Neuronal stem cell (in vitro differentiated cells): ENCODE measurements around the gene MCHR1.

ENCODE experiments used
- DNase-seq: peaks from one replicate; pipeline ENCODE4 v3.0.0-alpha.2; 2013; ENCODE audit warnings: low spot score
- H2AFZ ChIP-seq: one replicate; pipeline ENCODE4 v1.6.1; 2013; ENCODE audit warnings: mild to moderate bottlenecking, low read length, inconsistent platforms
- H2AK5ac ChIP-seq: 2 replicates; pipeline ENCODE4 v1.6.1; 2013; ENCODE audit warnings: low read depth, mild to moderate bottlenecking, inconsistent platforms, low read length, moderate library complexity, mixed read lengths
- H2BK120ac ChIP-seq: 2 replicates; pipeline ENCODE4 v1.6.1; 2013; ENCODE audit warnings: low read depth, mild to moderate bottlenecking, inconsistent platforms, low read length, moderate library complexity, mixed read lengths
- H2BK12ac ChIP-seq: one replicate; pipeline ENCODE4 v1.6.1; 2013; ENCODE audit warnings: low read length, inconsistent platforms
- H2BK15ac ChIP-seq: 2 replicates; pipeline ENCODE4 v1.6.1; 2013; ENCODE audit warnings: mild to moderate bottlenecking, low read length, inconsistent platforms, mixed read lengths
- H2BK5ac ChIP-seq: one replicate; pipeline ENCODE4 v1.6.1; 2013; ENCODE audit warnings: inconsistent platforms, mild to moderate bottlenecking, low read length, moderate library complexity
- H3K14ac ChIP-seq: one replicate; pipeline ENCODE4 v1.6.1; 2013; ENCODE audit warnings: low read length, inconsistent platforms
- H3K18ac ChIP-seq: 2 replicates; pipeline ENCODE4 v1.6.1; 2013; ENCODE audit warnings: low read length, inconsistent platforms
- H3K23ac ChIP-seq: 2 replicates; pipeline ENCODE4 v1.6.1; 2013; ENCODE audit warnings: low read depth, mild to moderate bottlenecking, mixed read lengths, low read length, inconsistent platforms; ENCODE audit not compliant: poor library complexity
- H3K27ac ChIP-seq: replicated peaks from 3 replicates; pipeline ENCODE4 v1.5.1; 2013; ENCODE audit warnings: low read length, inconsistent platforms
- H3K27me3 ChIP-seq, 3 experiments: 2 replicates each; pipeline ENCODE4 v1.6.1; 2013; ENCODE audit warnings: low read length in 3 of 3, mild to moderate bottlenecking in 2 of 3, inconsistent platforms in 1 of 3, low read depth in 1 of 3, mixed read lengths in 1 of 3, moderate library complexity in 1 of 3; ENCODE audit not compliant: control insufficient read depth in 3 of 3, insufficient read depth in 3 of 3
- H3K36me3 ChIP-seq, 2 donors: replicated peaks in 1 of 2; 2 replicates each; pipeline ENCODE4 v1.6.1; 2013; ENCODE audit warnings: low read length in 2 of 2; ENCODE audit not compliant: control insufficient read depth in 2 of 2, insufficient read depth in 2 of 2
- H3K4ac ChIP-seq: 2 replicates; pipeline ENCODE4 v1.6.1; 2013; ENCODE audit warnings: inconsistent platforms, mild to moderate bottlenecking, low read length, moderate library complexity
- H3K4me1 ChIP-seq, 2 donors: 1 replicate in 1 of 2; 2 replicates in 1 of 2; pipeline ENCODE4 v1.6.1; 2013; ENCODE audit warnings: low read length in 2 of 2, low read depth in 1 of 2; ENCODE audit not compliant: control insufficient read depth in 2 of 2, insufficient read depth in 1 of 2
- H3K4me2 ChIP-seq: one replicate; pipeline ENCODE4 v1.6.1; 2013; ENCODE audit warnings: mild to moderate bottlenecking, low read length, inconsistent platforms; ENCODE audit not compliant: insufficient read depth, poor library complexity, severe bottlenecking
- H3K4me3 ChIP-seq, 2 donors: 2 replicates each; pipeline ENCODE4 v1.5.1; 2013; ENCODE audit warnings: low read length in 2 of 2, mild to moderate bottlenecking in 2 of 2, inconsistent platforms in 1 of 2, moderate library complexity in 1 of 2
- H3K79me1 ChIP-seq: one replicate; pipeline ENCODE4 v1.6.1; 2013; ENCODE audit warnings: low read depth, mild to moderate bottlenecking, inconsistent platforms, low read length, moderate library complexity
- H3K9ac ChIP-seq: one replicate; pipeline ENCODE4 v1.6.1; 2013; ENCODE audit warnings: mild to moderate bottlenecking, low read depth, low read length, inconsistent platforms; ENCODE audit not compliant: poor library complexity
- H3K9me3 ChIP-seq, 2 donors: replicated peaks in 1 of 2; 2 replicates each; pipeline versions ENCODE3 to v1.6.1; 2013; ENCODE audit warnings: low read length in 2 of 2, mild to moderate bottlenecking in 2 of 2, inconsistent platforms in 1 of 2, low read depth in 1 of 2, mixed read lengths in 1 of 2, moderate library complexity in 1 of 2; ENCODE audit not compliant: control insufficient read depth in 2 of 2, insufficient read depth in 1 of 2
- H4K8ac ChIP-seq: one replicate; pipeline ENCODE4 v1.6.1; 2013; ENCODE audit warnings: low read depth, mild to moderate bottlenecking, inconsistent platforms, low read length, moderate library complexity
- H4K91ac ChIP-seq: one replicate; pipeline ENCODE4 v1.6.1; 2013; ENCODE audit warnings: low read length, low read depth, mild to moderate bottlenecking, inconsistent platforms; ENCODE audit not compliant: poor library complexity
- WGBS, 2 donors: extraction: QIAGEN DNeasy Blood & Tissue Kit; methylation state at CpG; one replicate each; pipeline ENCODE4 v1.1.7; 2013; ENCODE audit warnings: missing lambda C conversion rate in 2 of 2, mixed read lengths in 1 of 2; ENCODE audit not compliant: insufficient read length in 2 of 2, insufficient replicate concordance in 1 of 2; ENCODE audit errors: extremely low coverage in 2 of 2; 5-methylcytosine and 5-hydroxymethylcytosine counted together

The MCHR1 gene

GRCh38 chr22:40679964-40680818 is 907 bp downstream of the MCHR1 start:
- Histone ChIP-seq H4K8ac (no peak overlapping the region), H2BK5ac (peak overlapping the region; percentile 71), H3K4ac (no peak overlapping the region), H3K18ac (peak overlapping the region; percentile 86), H3K23ac (peak overlapping the region; percentile 58), H2AFZ (peak overlapping the region; percentile 91), H3K4me2 (peak overlapping the region; percentile 36), H3K79me1 (no peaks in the 10 kb centered on the region), H2BK120ac (no peak overlapping the region), H3K27me3 (peaks cover 0 to 37% (median 3%) of the 10 kb centered on the region in 3 experiments), H4K91ac (no peak overlapping the region), H3K4me1 (peaks cover 22 to 28% of the 10 kb centered on the region in 2 donors), H3K9ac (no peak overlapping the region), H2BK15ac (peak overlapping the region; percentile 70), H3K4me3 (peak overlapping the region in 1 of 2 donors; percentile 41), H3K14ac (no peak overlapping the region), H2AK5ac (peak overlapping the region; percentile 82), H3K9me3 (no peaks in the 10 kb centered on the region), H2BK12ac (no peak overlapping the region), H3K36me3 (no peaks in the 10 kb centered on the region), H3K27ac (no peak overlapping the region)
- WGBS, 2 donors, result no CpG with 5 or more reads among the region's 9 CpGs
- no peak for DNase-seq

- Histone ChIP-seq H3K36me3 (no peaks in the 10 kb centered on the region), H4K8ac (no peak overlapping the region), H3K4me2 (no peak overlapping the region), H2AK5ac (peak overlapping the region; percentile 67), H3K4ac (no peak overlapping the region), H3K9ac (peak overlapping the region; percentile 47), H2BK120ac (no peak overlapping the region), H3K14ac (peak overlapping the region; percentile 39), H3K27me3 (peaks cover 0 to 41% (median 3%) of the 10 kb centered on the region in 3 experiments), H3K27ac (no peak overlapping the region), H2AFZ (no peak overlapping the region), H3K9me3 (no peaks in the 10 kb centered on the region), H3K4me1 (peaks cover 22 to 28% of the 10 kb centered on the region in 2 donors), H2BK5ac (peak overlapping the region; percentile 35), H3K79me1 (no peaks in the 10 kb centered on the region), H2BK12ac (no peak overlapping the region), H3K4me3 (no peak overlapping the region), H3K23ac (peak overlapping the region; percentile 52), H3K18ac (peak overlapping the region; percentile 5), H4K91ac (no peak overlapping the region), H2BK15ac (peak overlapping the region; percentile 53)
- no CpG with 5 or more reads among the region's 15 CpGs for WGBS, 2 donors
- no peak for DNase-seq
Observed at GRCh38 chr22:40680819-40681183, 1.5 kb downstream of the MCHR1 start.

GRCh38 chr22:40681451-40681850 is 2.2 kb downstream of the MCHR1 start:
- Histone ChIP-seq H2BK15ac (peak overlapping the region; percentile 53), H3K14ac (no peak overlapping the region), H3K27me3 (peaks cover 0 to 41% (median 3%) of the 10 kb centered on the region in 3 experiments), H3K4me1 (peaks cover 22 to 28% of the 10 kb centered on the region in 2 donors), H2BK12ac (peak overlapping the region; percentile 8), H2AFZ (no peak overlapping the region), H4K8ac (no peak overlapping the region), H4K91ac (peak overlapping the region; percentile 9), H2BK120ac (no peak overlapping the region), H2AK5ac (peak overlapping the region; percentile 67), H3K9ac (peak overlapping the region; percentile 47), H3K4ac (no peak overlapping the region), H3K4me2 (no peak overlapping the region), H2BK5ac (no peak overlapping the region), H3K9me3 (no peaks in the 10 kb centered on the region), H3K79me1 (no peaks in the 10 kb centered on the region), H3K36me3 (no peaks in the 10 kb centered on the region), H3K18ac (peak overlapping the region; percentile 72), H3K27ac (no peak overlapping the region), H3K4me3 (no peak overlapping the region), H3K23ac (peak overlapping the region; percentile 52)
- WGBS, 2 donors, result no CpG with 5 or more reads among the region's 19 CpGs
- no peak for DNase-seq

- no peak overlapping the region for H2BK120ac ChIP-seq
- H3K14ac ChIP-seq, result no peak overlapping the region
- H3K36me3 ChIP-seq, result no peaks in the 10 kb centered on the region
- H3K23ac ChIP-seq, result peak overlapping the region; percentile 35
- peak overlapping the region; percentile 14 for H2BK5ac ChIP-seq
- H3K27ac ChIP-seq, result no peak overlapping the region
- no peak overlapping the region for H3K4ac ChIP-seq
- peak overlapping the region; percentile 7 for H3K9ac ChIP-seq
- H3K27me3 ChIP-seq, result peaks cover 0 to 31% (median 3%) of the 10 kb centered on the region in 3 experiments
- H4K91ac ChIP-seq, result no peak overlapping the region
- H3K9me3 ChIP-seq, result no peaks in the 10 kb centered on the region
- H2BK15ac ChIP-seq, result no peak overlapping the region
- H3K18ac ChIP-seq, result peak overlapping the region; percentile 78
- H2BK12ac ChIP-seq, result no peak overlapping the region
- peaks cover 11 to 17% of the 10 kb centered on the region in 2 donors for H3K4me1 ChIP-seq
- no peak overlapping the region for H3K4me2 ChIP-seq
- WGBS, 2 donors, result no CpG with 5 or more reads among the region's 9 CpGs
- no peak overlapping the region for H3K4me3 ChIP-seq
- H2AK5ac ChIP-seq, result no peak overlapping the region
- no peak for DNase-seq
- H2AFZ ChIP-seq, result peak overlapping the region; percentile 43
- no peak overlapping the region for H4K8ac ChIP-seq
- H3K79me1 ChIP-seq, result no peaks in the 10 kb centered on the region
Observed at GRCh38 chr22:40684728-40685127, 5.4 kb downstream of the MCHR1 start.
